GM06990 (cell line): ENCODE measurements around the gene SBF1.
A peak's percentile ranks its signal among the peaks of the same experiment; 100 is the strongest.

Source experiments
- DNase-seq: peaks from one replicate; pipeline ENCODE4 v3.0.0-alpha.2; 2011; ENCODE audit not compliant: insufficient read length; ENCODE audit errors: extremely low read depth
- H3K27me3 ChIP-seq: replicated peaks from 2 replicates; pipeline ENCODE4 v1.6.0; 2011; ENCODE audit warnings: low read length; ENCODE audit not compliant: control insufficient read depth, insufficient read depth
- H3K36me3 ChIP-seq: 2 replicates; pipeline ENCODE4 v1.5.1; 2011; ENCODE audit warnings: low read length; ENCODE audit not compliant: control insufficient read depth, insufficient read depth
- H3K4me3 ChIP-seq: replicated peaks from 2 replicates; pipeline ENCODE4 v1.5.1; 2011; ENCODE audit warnings: low read depth, mild to moderate bottlenecking, control low read depth, low read length
- CTCF ChIP-seq: IDR thresholded peaks from 2 replicates; pipeline ENCODE4 v1.5.1; 2011; ENCODE audit warnings: low read length, control low read depth, mild to moderate bottlenecking, inconsistent platforms; ENCODE audit not compliant: insufficient read depth, poor library complexity, severe bottlenecking

The SBF1 gene

GRCh38 chr22:50461979-50462540 lies 12.8 kb downstream of the SBF1 start:
- H3K4me3 ChIP-seq, result no peak overlapping the region
- peaks cover 71% of the 10 kb centered on the region for H3K36me3 ChIP-seq
- no peak for DNase-seq
- no peak for TF ChIP-seq CTCF
- H3K27me3 ChIP-seq, result no peaks in the 10 kb centered on the region

- Histone ChIP-seq H3K36me3 (peaks cover 70% of the 10 kb centered on the region), H3K4me3 (no peak overlapping the region), H3K27me3 (no peaks in the 10 kb centered on the region)
- DNase-seq, result no peak
- TF ChIP-seq CTCF, result no peak
These were observed 13.3 kb downstream of the SBF1 start for GRCh38 chr22:50461536-50461935.

- Histone ChIP-seq H3K27me3 (no peaks in the 10 kb centered on the region), H3K4me3 (no peak overlapping the region), H3K36me3 (peaks cover 68% of the 10 kb centered on the region)
- no peak for TF ChIP-seq CTCF
- DNase-seq, result no peak
These were observed 13.9 kb downstream of the SBF1 start for GRCh38 chr22:50460938-50461337.

DNA sequence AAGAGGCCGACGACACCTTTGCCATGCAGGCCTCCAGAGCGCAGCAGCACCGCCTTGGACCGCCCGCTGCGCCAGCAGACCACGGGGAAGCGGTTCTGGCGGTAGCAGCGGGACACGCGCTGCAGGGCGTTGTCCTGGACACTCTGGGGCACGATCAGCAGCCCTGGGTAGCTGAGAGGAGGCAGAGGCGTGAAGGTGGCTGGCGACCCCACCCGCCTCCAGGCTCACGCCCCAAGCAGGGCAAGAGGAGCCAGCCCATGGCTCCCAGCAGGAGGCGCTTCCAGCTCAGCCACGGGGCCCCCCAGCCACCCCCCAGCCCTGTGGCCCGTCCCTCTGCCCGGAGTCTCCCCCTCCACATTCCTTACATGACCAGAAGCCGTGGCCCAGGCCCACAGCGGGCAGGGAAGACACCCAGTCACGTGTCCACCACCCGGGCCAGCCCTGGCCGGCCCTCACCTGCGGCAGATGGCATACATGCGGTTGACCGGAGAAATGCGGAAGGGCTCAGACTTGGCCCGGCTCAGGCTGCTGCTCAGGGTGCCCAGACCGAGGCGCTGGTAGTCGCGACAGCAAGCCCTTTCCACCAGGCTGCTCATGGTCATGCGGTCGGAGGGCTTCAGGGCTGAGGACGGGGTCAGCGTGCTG lies 15.2 kb downstream of the SBF1 start:
- H3K27me3 ChIP-seq, result no peaks in the 10 kb centered on the region
- peak; percentile 18 for TF ChIP-seq CTCF
- DNase-seq, result no peak
- H3K36me3 ChIP-seq, result peaks cover 66% of the 10 kb centered on the region
- no peak overlapping the region for H3K4me3 ChIP-seq

GRCh38 chr22:50459016-50459415 lies 15.8 kb downstream of the SBF1 start:
- no peak overlapping the region for H3K4me3 ChIP-seq
- no peak for TF ChIP-seq CTCF
- DNase-seq, result no peak
- peaks cover 64% of the 10 kb centered on the region for H3K36me3 ChIP-seq
- H3K27me3 ChIP-seq, result no peaks in the 10 kb centered on the region
